GM12878 (cell line): ENCODE data around the gene CHRM5. TPM values are rescaled to one million over a fixed set of nuclear protein-coding genes. Genes with fewer than 3 reads are reported as not detected.

Experiments used
- ATAC-seq: fragments of 200-7000 bp; cut with Tn5 transposase; 3 replicates; pipeline ENCODE4 v1.9.1; 2020; ENCODE audit warnings: mild to moderate bottlenecking, moderate library complexity
- BruUV-seq: library from RNA; stranded (reverse); fragments of 400-500 nt; replicated peaks from 2 replicates; lab custom pipeline; 2021; lab: Mats Ljungman, UMichigan
- CTCF ChIA-PET: fragments of 300-600 bp; sonication (Branson Sonifier 250); formaldehyde crosslinking; extraction: SDS; loops from one replicate; lab custom pipeline; 2021; ENCODE audit warnings: inconsistent platforms; lab: Yijun Ruan, JAX
- POLR2A ChIA-PET: fragments of 350-600 bp; formaldehyde crosslinking; extraction: SDS; loops from one replicate; lab custom pipeline; 2021; ENCODE audit warnings: inconsistent platforms; lab: Charles Lee
- RAD21 ChIA-PET: fragments of 300-600 bp; sonication (Branson Sonifier 250); formaldehyde crosslinking; loops from one replicate; lab custom pipeline; 2023; ENCODE audit warnings: antibody characterized with exemption; ENCODE audit not compliant: unreplicated experiment; lab: Charles Lee
- SMC1A ChIA-PET: fragments of 300-600 bp; sonication (Branson Sonifier 250); formaldehyde crosslinking; loops from one replicate; lab custom pipeline; 2023; ENCODE audit not compliant: unreplicated experiment, uncharacterized antibody; lab: Charles Lee
- DNase-seq: peaks from one replicate; pipeline ENCODE4 v3.0.0-alpha.2; 2011; ENCODE audit warnings: low read depth, low spot score
- FAIRE-seq: peaks from 3 replicates; lab custom pipeline; 2011; peaks lifted over from hg19 to GRCh38; lab: Jason Lieb, UNC
- H2AFZ ChIP-seq: 2 replicates; pipeline ENCODE4 v1.6.0; 2011; ENCODE audit warnings: low read depth, low read length, control low read depth; ENCODE audit not compliant: control insufficient read depth
- H3K27ac ChIP-seq: 2 replicates; pipeline ENCODE4 v1.5.1; 2011; ENCODE audit warnings: control low read depth; ENCODE audit not compliant: control insufficient read depth, insufficient read depth
- H3K27me3 ChIP-seq, 2 experiments: replicated peaks in 1 of 2; 2 replicates each; pipeline versions ENCODE4 v1.6.0 to v1.6.1; 2011; ENCODE audit warnings: low read length in 1 of 2; ENCODE audit not compliant: control insufficient read depth in 2 of 2, insufficient read depth in 2 of 2
- H3K36me3 ChIP-seq, 2 experiments: 2 replicates each; pipeline ENCODE4 v1.5.1; 2011; ENCODE audit warnings: low read length in 1 of 2; ENCODE audit not compliant: control insufficient read depth in 2 of 2, insufficient read depth in 2 of 2
- H3K4me1 ChIP-seq: 2 replicates; pipeline ENCODE4 v1.6.1; 2011; ENCODE audit warnings: mild to moderate bottlenecking, low read length, moderate library complexity, mixed read lengths; ENCODE audit not compliant: control insufficient read depth, insufficient read depth
- H3K4me2 ChIP-seq: 2 replicates; pipeline ENCODE4 v1.6.0; 2011; ENCODE audit warnings: control low read depth; ENCODE audit not compliant: control insufficient read depth, insufficient read depth
- H3K4me3 ChIP-seq: fragments of 200-600 bp; sonication (generic); 2 replicates; pipeline ENCODE4 v1.5.1; 2016
- H3K79me2 ChIP-seq: 2 replicates; pipeline ENCODE4 v1.6.0; 2011; ENCODE audit warnings: low read length; ENCODE audit not compliant: control insufficient read depth, insufficient read depth
- H3K9ac ChIP-seq: 2 replicates; pipeline ENCODE4 v1.8.0; 2011; ENCODE audit warnings: low read length, control low read depth, mixed read lengths; ENCODE audit not compliant: control insufficient read depth, insufficient read depth
- H3K9me3 ChIP-seq: replicated peaks from 3 replicates; pipeline ENCODE4 v1.5.1; 2011; ENCODE audit warnings: mild to moderate bottlenecking, low read length; ENCODE audit not compliant: control insufficient read depth, insufficient read depth
- H4K20me1 ChIP-seq: 2 replicates; pipeline ENCODE4 v1.6.0; 2011; ENCODE audit not compliant: control insufficient read depth, insufficient read depth
- ATF3 ChIP-seq: IDR thresholded peaks from 2 replicates; pipeline ENCODE4 v1.6.1; 2011; ENCODE audit warnings: low read depth, mild to moderate bottlenecking, low read length, moderate library complexity, borderline replicate concordance; ENCODE audit errors: extremely low read depth
- BMI1 ChIP-seq: fragments of 450-650 bp; IDR thresholded peaks from 2 replicates; pipeline ENCODE4 v1.6.1; 2016; ENCODE audit warnings: mild to moderate bottlenecking, moderate library complexity, borderline replicate concordance
- EZH2 ChIP-seq: IDR thresholded peaks from 2 replicates; pipeline ENCODE4 v1.6.1; 2012; ENCODE audit warnings: low read depth, mild to moderate bottlenecking, control low read depth, inconsistent platforms, low read length, borderline replicate concordance; ENCODE audit not compliant: control insufficient read depth
- FOS ChIP-seq: IDR thresholded peaks from 3 replicates; pipeline ENCODE4 v1.6.1; 2011; ENCODE audit warnings: borderline replicate concordance; ENCODE audit not compliant: insufficient read length; ENCODE audit errors: extremely low read depth
- HCFC1 ChIP-seq: fragments of 150-350 bp; IDR thresholded peaks from 2 replicates; pipeline ENCODE4 v1.6.1; 2014; ENCODE audit warnings: low read length
- POLR2AphosphoS5 ChIP-seq: IDR thresholded peaks from 2 replicates; pipeline ENCODE4 v1.6.1; 2011; ENCODE audit warnings: mild to moderate bottlenecking, low read length, inconsistent platforms
- WGBS: methylation state at CpG from one replicate; pipeline ENCODE4 v1.1.6; 2016; ENCODE audit warnings: low lambda C conversion rate; ENCODE audit not compliant: insufficient replicate concordance, insufficient coverage; ENCODE audit errors: missing lambda C conversion rate; 5-methylcytosine and 5-hydroxymethylcytosine counted together
- in situ Hi-C: fragments of 300-500 bp; cut with MboI; formaldehyde crosslinking; loops from 9 replicates; pipeline ENCODE4 v1.14.3; 2018; ENCODE audit warnings: mixed read lengths
- intact Hi-C: fragments of 100-400 bp; cut with micrococcal nuclease; formaldehyde crosslinking; loops from one replicate; pipeline ENCODE4 v1.14.2; 2022; ENCODE audit not compliant: unreplicated experiment
- polyA plus RNA-seq, 11 experiments: library from polyadenylated mRNA; depleted of rRNA in 4 of 11; unstranded in 6 of 11; stranded (reverse) in 5 of 11; fragments of >200 nt; fragmentation: Nextera tagmentation in 4 of 11; fragmentation: Illumina TruSeq in 1 of 11; extraction: Ambion mirVana in 4 of 11; extraction: Trizol in 1 of 11; gene quantifications; 1 replicate in 1 of 11; 2 replicates in 10 of 11; pipeline versions ENCODE4 v1.2.1 to v1.2.3, GENCODE V29; 2011 to 2016; ENCODE audit warnings: inconsistent platforms in 2 of 11, missing spikeins in 2 of 11, low read depth in 1 of 11
- total RNA-seq, 4 experiments: library from RNA; depleted of rRNA in 3 of 4; stranded (reverse); fragments of >200 nt in 3 of 4; fragmentation: Illumina TruSeq in 1 of 4; extraction: Trizol in 1 of 4; gene quantifications; 2 replicates each; pipeline versions ENCODE4 v1.2.1 to v1.2.3, GENCODE V29; 2013 to 2021
- TF ChIP-seq, protein P1 (sequence below): fragments of 450-650 bp; IDR thresholded peaks from 2 replicates; pipeline ENCODE4 v1.6.1; 2018; ENCODE audit warnings: borderline replicate concordance, mild to moderate bottlenecking; ENCODE audit not compliant: partially characterized antibody

Gene CHRM5
- total and polyA plus RNA-seq, 10 of the 15 experiments (the other 5 are each of a cell fraction or from before 2014, with no cell fraction given) = 0.01 to 0.10 (median 0.04) TPM; not detected in 6

- FAIRE-seq (no peak), ATAC-seq (no peak)
- POLR2A ChIA-PET = no interaction called here
Measured at GRCh38 chr15:34059946-34060345, 91.6 kb downstream of the CHRM5 start.

More at GRCh38 chr15:34059946-34060345, 91.6 kb downstream of the CHRM5 start:
- Histone ChIP-seq H2AFZ (no peak overlapping the region), H3K4me3 (no peak overlapping the region), H4K20me1 (no peaks in the 10 kb centered on the region), H3K9me3 (no peaks in the 10 kb centered on the region), H3K9ac (no peak overlapping the region), H3K27ac (no peak overlapping the region), H3K27me3 (no peaks in the 10 kb centered on the region), H3K4me1 (no peaks in the 10 kb centered on the region), H3K79me2 (no peaks in the 10 kb centered on the region), H3K4me2 (no peak overlapping the region), H3K36me3 (no peaks in the 10 kb centered on the region)
- in situ Hi-C loops (loop anchor here (25.0 kb wide), 1 partner anchor 527 kb away; the partner anchor contains the start of gene GOLGA8B), intact Hi-C loops (loop anchor here (10.0 kb wide), 1 partner anchor 525 kb away; the partner anchor contains the start of gene GOLGA8B)
- RAD21 ChIA-PET = no interaction called here
- CTCF ChIA-PET = interaction anchor here (1.1 to 2.8 kb wide), 8 partner anchors 8 to 150 kb away, joined by 3 to 36 read pairs (median 4); partner anchors contain the start of gene KATNBL1
- no TSS peak for BruUV-seq
- TF ChIP-seq ATF3 (no peak), FOS (no peak), BMI1 (no peak), POLR2AphosphoS5 (no peak), EZH2 (no peak), HCFC1 (no peak)
- TF ChIP-seq, protein P1, sequence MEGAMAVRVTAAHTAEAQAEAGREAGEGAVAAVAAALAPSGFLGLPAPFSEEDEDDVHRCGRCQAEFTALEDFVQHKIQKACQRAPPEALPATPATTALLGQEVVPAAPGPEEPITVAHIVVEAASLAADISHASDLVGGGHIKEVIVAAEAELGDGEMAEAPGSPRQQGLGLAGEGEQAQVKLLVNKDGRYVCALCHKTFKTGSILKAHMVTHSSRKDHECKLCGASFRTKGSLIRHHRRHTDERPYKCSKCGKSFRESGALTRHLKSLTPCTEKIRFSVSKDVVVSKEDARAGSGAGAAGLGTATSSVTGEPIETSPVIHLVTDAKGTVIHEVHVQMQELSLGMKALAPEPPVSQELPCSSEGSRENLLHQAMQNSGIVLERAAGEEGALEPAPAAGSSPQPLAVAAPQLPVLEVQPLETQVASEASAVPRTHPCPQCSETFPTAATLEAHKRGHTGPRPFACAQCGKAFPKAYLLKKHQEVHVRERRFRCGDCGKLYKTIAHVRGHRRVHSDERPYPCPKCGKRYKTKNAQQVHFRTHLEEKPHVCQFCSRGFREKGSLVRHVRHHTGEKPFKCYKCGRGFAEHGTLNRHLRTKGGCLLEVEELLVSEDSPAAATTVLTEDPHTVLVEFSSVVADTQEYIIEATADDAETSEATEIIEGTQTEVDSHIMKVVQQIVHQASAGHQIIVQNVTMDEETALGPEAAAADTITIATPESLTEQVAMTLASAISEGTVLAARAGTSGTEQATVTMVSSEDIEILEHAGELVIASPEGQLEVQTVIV = no peak
- 15% methylated on average over 3 of the region's 3 CpGs for WGBS
- no peak for DNase-seq
- SMC1A ChIA-PET = interaction anchor here (0.6 to 1.1 kb wide), 3 partner anchors 8 to 149 kb away, joined by 3 to 4 read pairs (median 4); partner anchors contain the start of gene KATNBL1
